Measurements from ENCODE around the gene FUBP1. TPM values are rescaled to one million over a fixed set of nuclear protein-coding genes. Genes with fewer than 3 reads are reported as not detected.
"Not testable (repeated sequence)": the region's sequence is repeated elsewhere in the genome, so short reads cannot be mapped to it uniquely, and the experiment has no call there.

The FUBP1 gene
- total RNA-seq, 6 experiments from 2014 or later, result 21.7 to 38.5 (median 35.6) TPM

DNA sequence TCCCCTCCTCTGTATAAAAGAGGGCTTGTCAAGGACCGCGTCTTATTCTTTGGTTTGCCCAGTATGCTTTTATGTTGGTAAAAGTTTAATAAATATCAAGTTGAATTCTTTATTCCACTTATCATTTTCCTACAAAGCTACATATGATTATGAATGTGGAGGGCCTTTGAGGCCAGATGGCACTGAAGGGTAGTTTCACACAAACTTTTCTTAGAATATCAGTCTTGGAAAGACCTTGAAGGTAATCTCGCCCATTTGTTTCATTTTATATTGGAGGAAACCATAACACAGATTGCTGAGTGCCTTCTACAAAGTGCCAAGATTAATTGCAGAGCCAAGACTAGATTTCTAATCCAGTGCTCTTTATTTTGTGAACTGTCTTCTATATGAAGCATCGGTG, 5.8 kb upstream of the FUBP1 start:
- Histone ChIP-seq H3K36me3 (no peaks in the 10 kb centered on the region), H3K9me3 (no peaks in the 10 kb centered on the region), H3K27me3 (no peaks in the 10 kb centered on the region), H3K4me3 (no peak overlapping the region), H3K4me1 (peaks cover 0 to 6% (median 2%) of the 10 kb centered on the region in 4 donors), H3K27ac (no peak overlapping the region)
- intact Hi-C loops (cut with DNase I), result no loop called here
- no peak for TF ChIP-seq POLR2A (IDR thresholded peaks at IDR 0.05)
- DNase-seq (no peak), ATAC-seq (no peak)
- WGBS (ENCODE audit: insufficient coverage, low coverage, low lambda C conversion rate, missing lambda C conversion rate), result 74% methylated on average over 3 of the region's 4 CpGs

DNA sequence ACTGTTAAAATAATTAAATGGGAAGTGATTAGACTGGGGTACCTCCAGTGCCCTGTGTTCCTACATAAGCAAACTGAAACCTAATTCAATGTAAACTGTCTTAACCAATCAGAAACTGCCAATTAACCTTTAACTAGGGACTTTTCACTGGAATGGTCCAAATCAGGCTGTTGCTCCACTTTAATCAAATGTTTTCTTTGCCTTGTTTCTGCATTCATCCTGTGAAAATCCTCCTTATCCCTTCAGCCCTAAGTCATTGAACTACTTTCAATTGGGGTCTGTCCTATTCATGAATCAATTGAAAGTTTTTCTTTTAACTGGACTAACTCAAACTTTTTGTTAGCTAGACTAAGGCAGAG, 5.1 kb upstream of the FUBP1 start:
- Histone ChIP-seq H3K27ac (peak overlapping the region in 1 of 3 donors; percentile 20), H3K4me1 (peaks cover 0 to 6% (median 2%) of the 10 kb centered on the region in 4 donors), H3K36me3 (no peaks in the 10 kb centered on the region), H3K9me3 (no peaks in the 10 kb centered on the region), H3K27me3 (no peaks in the 10 kb centered on the region), H3K4me3 (no peak overlapping the region)
- TF ChIP-seq POLR2A (IDR thresholded peaks at IDR 0.05), result no peak
- intact Hi-C loops (cut with DNase I), result no loop called here
- no peak for DNase-seq
- no peak for ATAC-seq

DNA sequence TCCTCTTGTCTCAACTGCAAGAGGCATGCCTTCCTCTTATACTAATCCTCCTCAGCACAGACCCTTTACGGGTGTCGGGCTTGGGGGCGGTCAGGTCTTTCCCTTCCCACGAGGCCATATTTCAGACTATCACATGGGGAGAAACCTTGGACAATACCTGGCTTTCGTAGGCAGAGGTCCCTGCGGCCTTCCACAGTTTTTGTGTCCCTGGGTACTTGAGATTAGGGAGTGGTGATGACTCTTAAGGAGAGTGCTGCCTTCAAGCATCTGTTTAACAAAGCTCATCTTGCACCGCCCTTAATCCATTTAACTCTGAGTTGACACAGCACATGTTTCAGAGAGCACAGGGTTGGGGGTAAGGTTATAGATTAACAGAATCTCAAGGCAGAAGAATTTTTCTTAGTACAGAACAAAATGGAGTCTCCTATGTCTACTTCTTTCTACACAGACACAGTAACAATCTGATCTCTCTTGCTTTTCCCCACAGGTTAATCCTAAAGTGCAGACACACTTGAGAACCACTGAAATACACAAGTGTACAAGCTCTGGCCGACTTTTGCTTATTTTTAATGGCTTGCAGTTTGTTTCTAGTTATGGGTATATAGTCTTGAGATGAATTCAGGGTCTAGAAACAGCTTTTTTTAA, 4.6 kb upstream of the FUBP1 start:
- not testable (repeated sequence) for ATAC-seq
- 68% methylated on average over 6 of the region's 8 CpGs for WGBS (ENCODE audit: insufficient coverage, low coverage, low lambda C conversion rate, missing lambda C conversion rate)

DNA sequence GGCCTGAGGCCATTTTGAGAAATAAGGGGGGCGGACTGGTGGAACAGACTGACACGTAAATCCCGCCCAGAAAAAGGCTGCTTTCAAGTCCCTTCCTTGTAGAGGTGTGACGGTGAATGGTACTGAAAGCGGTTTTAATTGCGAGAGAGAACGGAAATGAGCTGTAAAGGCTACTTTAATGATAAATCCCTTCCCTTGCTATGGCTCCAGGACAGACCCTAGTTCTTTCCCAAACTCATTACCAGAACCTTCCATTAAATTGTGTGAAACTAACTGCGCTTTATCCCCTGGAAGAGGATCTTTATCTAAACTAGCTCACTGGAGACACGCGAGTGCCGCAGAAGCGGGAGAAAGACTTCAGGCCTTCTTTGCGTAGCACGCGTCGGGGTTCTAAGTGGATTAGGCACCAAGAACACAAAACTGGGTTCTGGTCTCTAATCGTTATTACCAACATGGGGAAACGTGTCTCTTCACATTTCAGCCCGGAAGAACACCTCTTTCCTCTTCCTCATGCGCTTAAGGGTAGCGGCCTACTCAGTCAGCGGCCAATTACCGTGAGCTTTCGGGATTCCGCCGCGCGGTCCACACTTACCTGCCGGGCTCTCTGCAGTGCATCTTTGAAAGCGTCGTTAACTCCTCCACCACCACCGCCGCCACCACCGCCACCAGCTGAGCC, 441 bp downstream of the FUBP1 start:
- H3K4me1 ChIP-seq, result peaks cover 0 to 29% (median 13%) of the 10 kb centered on the region in 4 donors
- no peaks in the 10 kb centered on the region for H3K9me3 ChIP-seq
- peaks cover 0 to 6% (median 0%) of the 10 kb centered on the region in 4 donors for H3K36me3 ChIP-seq
- H3K27me3 ChIP-seq, result no peaks in the 10 kb centered on the region
- under 1% methylated on average over 31 of the region's 34 CpGs for WGBS (ENCODE audit: insufficient coverage, low coverage, low lambda C conversion rate, missing lambda C conversion rate)
- peak; percentile 32 for TF ChIP-seq POLR2A (IDR thresholded peaks at IDR 0.05)
- TF ChIP-seq, protein P1, sequence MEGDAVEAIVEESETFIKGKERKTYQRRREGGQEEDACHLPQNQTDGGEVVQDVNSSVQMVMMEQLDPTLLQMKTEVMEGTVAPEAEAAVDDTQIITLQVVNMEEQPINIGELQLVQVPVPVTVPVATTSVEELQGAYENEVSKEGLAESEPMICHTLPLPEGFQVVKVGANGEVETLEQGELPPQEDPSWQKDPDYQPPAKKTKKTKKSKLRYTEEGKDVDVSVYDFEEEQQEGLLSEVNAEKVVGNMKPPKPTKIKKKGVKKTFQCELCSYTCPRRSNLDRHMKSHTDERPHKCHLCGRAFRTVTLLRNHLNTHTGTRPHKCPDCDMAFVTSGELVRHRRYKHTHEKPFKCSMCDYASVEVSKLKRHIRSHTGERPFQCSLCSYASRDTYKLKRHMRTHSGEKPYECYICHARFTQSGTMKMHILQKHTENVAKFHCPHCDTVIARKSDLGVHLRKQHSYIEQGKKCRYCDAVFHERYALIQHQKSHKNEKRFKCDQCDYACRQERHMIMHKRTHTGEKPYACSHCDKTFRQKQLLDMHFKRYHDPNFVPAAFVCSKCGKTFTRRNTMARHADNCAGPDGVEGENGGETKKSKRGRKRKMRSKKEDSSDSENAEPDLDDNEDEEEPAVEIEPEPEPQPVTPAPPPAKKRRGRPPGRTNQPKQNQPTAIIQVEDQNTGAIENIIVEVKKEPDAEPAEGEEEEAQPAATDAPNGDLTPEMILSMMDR (IDR thresholded peaks at IDR 0.05), result no peak
- ATAC-seq (peak; percentile 64 to 71 (median 68)), DNase-seq (peak in 1 of 3 donors; percentile 74)
- H3K27ac ChIP-seq, result peak overlapping the region; percentile 94 to 97 (median 96)
- intact Hi-C loops (cut with DNase I), result loop anchor here (10.0 kb wide), 1 partner anchor 136 kb away; no protein-coding TSS in a partner anchor
- H3K4me3 ChIP-seq, result peak overlapping the region; percentile 66 to 74 (median 69)

More for the DNA sequence above, 4.6 kb upstream of the FUBP1 start:
- H3K9me3 ChIP-seq; H3K36me3 ChIP-seq; H3K27me3 ChIP-seq; intact Hi-C loops (cut with DNase I); H3K4me1 ChIP-seq; DNase-seq; H3K4me3 ChIP-seq: not testable (repeated sequence)
- peak overlapping the region in 1 of 3 donors; percentile 20 for H3K27ac ChIP-seq

DNA sequence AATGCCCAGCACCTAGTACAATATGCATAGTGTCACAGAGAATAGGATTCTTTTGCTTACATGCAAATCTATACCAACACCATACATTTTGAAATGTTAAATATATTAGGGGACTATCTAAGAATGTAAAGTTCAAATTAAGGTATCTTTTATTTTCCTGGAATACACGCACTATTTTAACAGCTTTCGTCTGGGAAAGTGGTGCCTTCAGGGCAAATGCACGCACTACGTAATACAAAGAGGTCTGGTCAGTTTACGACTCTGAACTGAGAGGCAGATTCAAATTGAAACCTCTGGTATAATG, 931 bp downstream of the FUBP1 start:
- 1% methylated on average over 5 of the region's 5 CpGs for WGBS (ENCODE audit: insufficient coverage, low coverage, low lambda C conversion rate, missing lambda C conversion rate)
- H3K4me1 ChIP-seq, result peaks cover 0 to 29% (median 13%) of the 10 kb centered on the region in 4 donors
- H3K4me3 ChIP-seq, result peak overlapping the region; percentile 66 to 74 (median 69)
- DNase-seq (no peak), ATAC-seq (no peak)
- intact Hi-C loops (cut with DNase I), result loop anchor here (10.0 kb wide), 1 partner anchor 137 kb away; no protein-coding TSS in a partner anchor
- TF ChIP-seq POLR2A (IDR thresholded peaks at IDR 0.05), result no peak
- TF ChIP-seq, protein P1 (IDR thresholded peaks at IDR 0.05), result no peak
- no peaks in the 10 kb centered on the region for H3K27me3 ChIP-seq
- H3K36me3 ChIP-seq, result peaks cover 0 to 6% (median 0%) of the 10 kb centered on the region in 4 donors
- H3K9me3 ChIP-seq, result no peaks in the 10 kb centered on the region
- peak overlapping the region; percentile 94 to 97 (median 96) for H3K27ac ChIP-seq

DNA sequence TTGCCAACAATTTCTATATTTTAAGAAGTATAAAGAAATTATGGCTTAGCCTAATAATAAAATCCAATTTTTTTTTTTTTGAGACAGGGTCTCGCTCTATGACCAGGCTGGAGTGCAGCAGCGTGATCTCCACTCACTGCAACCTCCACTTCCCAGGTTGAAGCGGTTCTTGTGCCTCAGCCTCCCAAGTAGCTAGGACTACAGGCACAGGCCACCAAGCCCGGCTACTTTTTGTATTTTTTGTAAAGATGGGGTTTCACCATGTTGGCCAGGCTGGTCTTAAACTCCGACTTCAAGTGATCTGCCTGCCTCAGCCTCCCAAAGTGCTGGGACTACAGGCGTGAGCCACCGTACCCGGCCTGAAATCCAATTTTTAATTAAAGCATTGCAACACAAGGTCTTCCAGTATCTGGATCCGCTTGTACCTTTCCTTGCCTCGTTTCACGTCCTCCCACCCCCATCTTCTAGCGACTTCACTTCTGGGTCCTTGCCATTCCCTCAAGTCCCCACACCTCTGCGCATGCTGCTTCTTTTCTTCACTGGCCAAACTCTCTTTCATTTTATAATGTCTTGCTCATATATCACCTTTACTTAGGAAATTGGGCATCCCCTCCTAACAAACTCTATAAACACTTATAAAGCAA, 2.3 kb downstream of the FUBP1 start:
- Histone ChIP-seq H3K4me1 (peaks cover 0 to 29% (median 13%) of the 10 kb centered on the region in 4 donors), H3K27me3 (no peaks in the 10 kb centered on the region), H3K4me3 (peak overlapping the region in 2 of 3 donors; percentile 66 to 69), H3K36me3 (peaks cover 0 to 6% (median 0%) of the 10 kb centered on the region in 4 donors), H3K9me3 (no peaks in the 10 kb centered on the region), H3K27ac (no peak overlapping the region)
- intact Hi-C loops (cut with DNase I), result loop anchor here (10.0 kb wide), 1 partner anchor 138 kb away; no protein-coding TSS in a partner anchor
- 73% methylated on average over 9 of the region's 13 CpGs for WGBS (ENCODE audit: insufficient coverage, low coverage, low lambda C conversion rate, missing lambda C conversion rate)
- no peak for TF ChIP-seq POLR2A (IDR thresholded peaks at IDR 0.05)
- TF ChIP-seq, protein P1 (IDR thresholded peaks at IDR 0.05), result no peak
- ATAC-seq, result no peak
- DNase-seq, result no peak

All from right lobe of liver (tissue), 6 donors.